Neural crest cell (in vitro differentiated cells): ENCODE data around the gene TAF1C. TPM values are rescaled to one million over a fixed set of nuclear protein-coding genes. Genes with fewer than 3 reads are reported as not detected.

Source experiments
- DNase-seq: peaks from one replicate; pipeline ENCODE4 v3.0.0; 2021; ENCODE audit warnings: low read depth, mixed read lengths, low spot score
- H3K27ac Mint-ChIP-seq: one replicate; pipeline ENCODE4 v1.8.0; 2021; ENCODE audit warnings: mild to moderate bottlenecking, mixed read lengths; ENCODE audit not compliant: unreplicated experiment
- H3K27me3 Mint-ChIP-seq: 2 replicates; pipeline ENCODE4 v1.8.0; 2021; ENCODE audit warnings: low read depth, mild to moderate bottlenecking, mixed read lengths
- H3K36me3 Mint-ChIP-seq: 2 replicates; pipeline ENCODE4 v1.8.0; 2021; ENCODE audit warnings: low read depth, mild to moderate bottlenecking, mixed read lengths
- H3K4me1 Mint-ChIP-seq: 2 replicates; pipeline ENCODE4 v1.8.0; 2021; ENCODE audit warnings: mixed read lengths
- H3K4me3 Mint-ChIP-seq: one replicate; pipeline ENCODE4 v1.8.0; 2021; ENCODE audit warnings: mild to moderate bottlenecking, mixed read lengths
- H3K9me3 Mint-ChIP-seq: 2 replicates; pipeline ENCODE4 v1.8.0; 2021; ENCODE audit warnings: mixed read lengths
- CTCF ChIP-seq: fragments of 200-600 bp; sonication (generic); conservative IDR thresholded peaks from 2 replicates; pipeline ENCODE4 v1.5.0; 2021; ENCODE audit warnings: antibody characterized with exemption, mild to moderate bottlenecking
- total RNA-seq: library from RNA; stranded (reverse); gene quantifications from 2 replicates; pipeline ENCODE4 v1.2.1, GENCODE V29; 2021

TAF1C gene
- total RNA-seq, 1 donor from 2014 or later, result 86.4 TPM

GRCh38 chr16:84199861-84200260 lies 13.0 kb upstream of the TAF1C start:
- H3K4me1 Mint-ChIP-seq, result no peaks in the 10 kb centered on the region
- TF ChIP-seq CTCF, result no peak
- H3K27me3 Mint-ChIP-seq, result no peaks in the 10 kb centered on the region
- DNase-seq, result no peak
- no peaks in the 10 kb centered on the region for H3K9me3 Mint-ChIP-seq
- peak overlapping the region; percentile 9 for H3K27ac Mint-ChIP-seq
- no peak overlapping the region for H3K4me3 Mint-ChIP-seq
- H3K36me3 Mint-ChIP-seq, result no peaks in the 10 kb centered on the region

GRCh38 chr16:84199097-84199496 lies 12.2 kb upstream of the TAF1C start:
- H3K36me3 Mint-ChIP-seq, result no peaks in the 10 kb centered on the region
- no peaks in the 10 kb centered on the region for H3K27me3 Mint-ChIP-seq
- H3K4me1 Mint-ChIP-seq, result no peaks in the 10 kb centered on the region
- H3K4me3 Mint-ChIP-seq, result no peak overlapping the region
- no peak for TF ChIP-seq CTCF
- H3K27ac Mint-ChIP-seq, result no peak overlapping the region
- DNase-seq, result no peak
- H3K9me3 Mint-ChIP-seq, result no peaks in the 10 kb centered on the region

- no peaks in the 10 kb centered on the region for H3K4me1 Mint-ChIP-seq
- DNase-seq, result no peak
- H3K27ac Mint-ChIP-seq, result no peak overlapping the region
- TF ChIP-seq CTCF, result no peak
- no peaks in the 10 kb centered on the region for H3K9me3 Mint-ChIP-seq
- H3K4me3 Mint-ChIP-seq, result no peak overlapping the region
- H3K27me3 Mint-ChIP-seq, result no peaks in the 10 kb centered on the region
- H3K36me3 Mint-ChIP-seq, result no peaks in the 10 kb centered on the region
Observed at GRCh38 chr16:84198401-84198800, 11.5 kb upstream of the TAF1C start.

- TF ChIP-seq CTCF, result no peak
- DNase-seq, result no peak
- H3K4me3 Mint-ChIP-seq, result no peak overlapping the region
- no peak overlapping the region for H3K27ac Mint-ChIP-seq
- H3K9me3 Mint-ChIP-seq, result no peaks in the 10 kb centered on the region
- no peaks in the 10 kb centered on the region for H3K36me3 Mint-ChIP-seq
- no peaks in the 10 kb centered on the region for H3K4me1 Mint-ChIP-seq
- H3K27me3 Mint-ChIP-seq, result no peaks in the 10 kb centered on the region
Observed at GRCh38 chr16:84197466-84198128, 10.7 kb upstream of the TAF1C start.

- no peak for TF ChIP-seq CTCF
- H3K4me3 Mint-ChIP-seq, result no peak overlapping the region
- H3K9me3 Mint-ChIP-seq, result no peaks in the 10 kb centered on the region
- H3K27me3 Mint-ChIP-seq, result no peaks in the 10 kb centered on the region
- no peak for DNase-seq
- no peaks in the 10 kb centered on the region for H3K36me3 Mint-ChIP-seq
- H3K4me1 Mint-ChIP-seq, result no peaks in the 10 kb centered on the region
- no peak overlapping the region for H3K27ac Mint-ChIP-seq
Observed at GRCh38 chr16:84196727-84197394, 10.0 kb upstream of the TAF1C start.
